ENCODE data around the gene SLC22A17.
A peak's percentile ranks its signal among the peaks of the same experiment; 100 is the strongest.

SLC22A17 gene

GRCh38 chr14:23381871-23382270, 29.2 kb upstream of the SLC22A17 start:
- H3K9ac ChIP-seq (ENCODE audit: low read length in 2 of 2), result no peak overlapping the region
- no peaks in the 10 kb centered on the region for H3K4me1 ChIP-seq (ENCODE audit: control insufficient read depth, insufficient read depth, low read length)
- H3K36me3 ChIP-seq (ENCODE audit: control insufficient read depth in 2 of 2, insufficient read depth in 2 of 2, low read length in 2 of 2), result no peaks in the 10 kb centered on the region
- H3K27ac ChIP-seq (ENCODE audit: low read length), result no peak overlapping the region
- H3K27me3 ChIP-seq (ENCODE audit: control insufficient read depth in 1 of 2, insufficient read depth in 2 of 2, low read length in 2 of 2), result peaks cover 2 to 3% of the 10 kb centered on the region in 2 donors
- no peaks in the 10 kb centered on the region for H3K9me3 ChIP-seq (ENCODE audit: control insufficient read depth in 2 of 2, low read length in 2 of 2)
- H3K4me3 ChIP-seq (ENCODE audit: low read length in 2 of 2), result no peak overlapping the region

- peaks cover 3% of the 10 kb centered on the region for H3K4me1 ChIP-seq (ENCODE audit: control insufficient read depth, insufficient read depth, low read length)
- no peak overlapping the region for H3K27ac ChIP-seq (ENCODE audit: low read length)
- H3K9me3 ChIP-seq (ENCODE audit: control insufficient read depth in 2 of 2, low read length in 2 of 2), result no peaks in the 10 kb centered on the region
- no peaks in the 10 kb centered on the region for H3K36me3 ChIP-seq (ENCODE audit: control insufficient read depth in 2 of 2, insufficient read depth in 2 of 2, low read length in 2 of 2)
- no peak overlapping the region for H3K4me3 ChIP-seq (ENCODE audit: low read length in 2 of 2)
- H3K27me3 ChIP-seq (ENCODE audit: control insufficient read depth in 1 of 2, insufficient read depth in 2 of 2, low read length in 2 of 2), result peaks cover 2 to 3% of the 10 kb centered on the region in 2 donors
- no peak overlapping the region for H3K9ac ChIP-seq (ENCODE audit: low read length in 2 of 2)
Observed at GRCh38 chr14:23380976-23381375, 28.3 kb upstream of the SLC22A17 start.

GRCh38 chr14:23380197-23380914, 27.7 kb upstream of the SLC22A17 start:
- no peak overlapping the region for H3K4me3 ChIP-seq (ENCODE audit: low read length in 2 of 2)
- H3K4me1 ChIP-seq (ENCODE audit: control insufficient read depth, insufficient read depth, low read length), result peaks cover 3% of the 10 kb centered on the region
- H3K36me3 ChIP-seq (ENCODE audit: control insufficient read depth in 2 of 2, insufficient read depth in 2 of 2, low read length in 2 of 2), result no peaks in the 10 kb centered on the region
- peaks cover 2 to 3% of the 10 kb centered on the region in 2 donors for H3K27me3 ChIP-seq (ENCODE audit: control insufficient read depth in 1 of 2, insufficient read depth in 2 of 2, low read length in 2 of 2)
- H3K27ac ChIP-seq (ENCODE audit: low read length), result no peak overlapping the region
- H3K9me3 ChIP-seq (ENCODE audit: control insufficient read depth in 2 of 2, low read length in 2 of 2), result no peaks in the 10 kb centered on the region
- H3K9ac ChIP-seq (ENCODE audit: low read length in 2 of 2), result no peak overlapping the region

- Histone ChIP-seq H3K27ac (ENCODE audit: low read length) (no peak overlapping the region), H3K9me3 (ENCODE audit: control insufficient read depth in 2 of 2, low read length in 2 of 2) (no peaks in the 10 kb centered on the region), H3K4me1 (ENCODE audit: control insufficient read depth, insufficient read depth, low read length) (peaks cover 3% of the 10 kb centered on the region), H3K27me3 (ENCODE audit: control insufficient read depth in 1 of 2, insufficient read depth in 2 of 2, low read length in 2 of 2) (peaks cover 2 to 3% of the 10 kb centered on the region in 2 donors), H3K36me3 (ENCODE audit: control insufficient read depth in 2 of 2, insufficient read depth in 2 of 2, low read length in 2 of 2) (no peaks in the 10 kb centered on the region), H3K4me3 (ENCODE audit: low read length in 2 of 2) (no peak overlapping the region), H3K9ac (ENCODE audit: low read length in 2 of 2) (no peak overlapping the region)
Observed at GRCh38 chr14:23379366-23380196, 26.9 kb upstream of the SLC22A17 start.

- Histone ChIP-seq H3K27ac (ENCODE audit: low read length) (no peak overlapping the region), H3K27me3 (ENCODE audit: control insufficient read depth in 1 of 2, insufficient read depth in 2 of 2, low read length in 2 of 2) (peaks cover 2 to 3% of the 10 kb centered on the region in 2 donors), H3K4me1 (ENCODE audit: control insufficient read depth, insufficient read depth, low read length) (peaks cover 3% of the 10 kb centered on the region), H3K9me3 (ENCODE audit: control insufficient read depth in 2 of 2, low read length in 2 of 2) (no peaks in the 10 kb centered on the region), H3K36me3 (ENCODE audit: control insufficient read depth in 2 of 2, insufficient read depth in 2 of 2, low read length in 2 of 2) (no peaks in the 10 kb centered on the region), H3K4me3 (ENCODE audit: low read length in 2 of 2) (no peak overlapping the region), H3K9ac (ENCODE audit: low read length in 2 of 2) (no peak overlapping the region)
Observed at GRCh38 chr14:23378612-23379220, 26.0 kb upstream of the SLC22A17 start.

- Histone ChIP-seq H3K36me3 (ENCODE audit: control insufficient read depth in 2 of 2, insufficient read depth in 2 of 2, low read length in 2 of 2) (no peaks in the 10 kb centered on the region), H3K9ac (ENCODE audit: low read length in 2 of 2) (peak overlapping the region; percentile 5 to 22), H3K9me3 (ENCODE audit: control insufficient read depth in 2 of 2, low read length in 2 of 2) (no peaks in the 10 kb centered on the region), H3K4me1 (ENCODE audit: control insufficient read depth, insufficient read depth, low read length) (peaks cover 3% of the 10 kb centered on the region), H3K27me3 (ENCODE audit: control insufficient read depth in 1 of 2, insufficient read depth in 2 of 2, low read length in 2 of 2) (peaks cover 2 to 3% of the 10 kb centered on the region in 2 donors), H3K27ac (ENCODE audit: low read length) (no peak overlapping the region), H3K4me3 (ENCODE audit: low read length in 2 of 2) (no peak overlapping the region)
Observed at GRCh38 chr14:23377573-23378563, 25.2 kb upstream of the SLC22A17 start.

- Histone ChIP-seq H3K4me3 (ENCODE audit: low read length in 2 of 2) (peak overlapping the region in 1 of 2 donors; percentile 62), H3K9me3 (ENCODE audit: control insufficient read depth in 2 of 2, low read length in 2 of 2) (no peaks in the 10 kb centered on the region), H3K4me1 (ENCODE audit: control insufficient read depth, insufficient read depth, low read length) (peaks cover 3% of the 10 kb centered on the region), H3K36me3 (ENCODE audit: control insufficient read depth in 2 of 2, insufficient read depth in 2 of 2, low read length in 2 of 2) (no peaks in the 10 kb centered on the region), H3K9ac (ENCODE audit: low read length in 2 of 2) (peak overlapping the region; percentile 5 to 28), H3K27ac (ENCODE audit: low read length) (no peak overlapping the region), H3K27me3 (ENCODE audit: control insufficient read depth in 1 of 2, insufficient read depth in 2 of 2, low read length in 2 of 2) (peaks cover 2 to 3% of the 10 kb centered on the region in 2 donors)
Observed at GRCh38 chr14:23377198-23377550, 24.5 kb upstream of the SLC22A17 start.

- Histone ChIP-seq H3K9ac (ENCODE audit: low read length in 2 of 2) (peak within 1 kb of the TSS; percentile 28 to 47), H3K27me3 (ENCODE audit: control insufficient read depth in 1 of 2, insufficient read depth in 2 of 2, low read length in 2 of 2) (peaks cover 2 to 3% of the 10 kb centered on the region in 2 donors), H3K27ac (ENCODE audit: low read length) (peak within 1 kb of the TSS; percentile 46), H3K4me3 (ENCODE audit: low read length in 2 of 2) (peak within 1 kb of the TSS in 1 of 2 donors; percentile 62), H3K4me1 (ENCODE audit: control insufficient read depth, insufficient read depth, low read length) (peaks cover 3% of the 10 kb centered on the region), H3K9me3 (ENCODE audit: control insufficient read depth in 2 of 2, low read length in 2 of 2) (no peaks in the 10 kb centered on the region), H3K36me3 (ENCODE audit: control insufficient read depth in 2 of 2, insufficient read depth in 2 of 2, low read length in 2 of 2) (no peaks in the 10 kb centered on the region)
Observed at GRCh38 chr14:23376482-23377197, 24.0 kb upstream of the SLC22A17 start, which contains the start of gene CMTM5. Gene CMTM5, plus strand, starts transcription at chr14:23377046. Its CDS starts 206 bp downstream, at chr14:23377252.

GRCh38 chr14:23375527-23376251, 23.0 kb upstream of the SLC22A17 start:
- Histone ChIP-seq H3K36me3 (ENCODE audit: control insufficient read depth in 2 of 2, insufficient read depth in 2 of 2, low read length in 2 of 2) (no peaks in the 10 kb centered on the region), H3K9me3 (ENCODE audit: control insufficient read depth in 2 of 2, low read length in 2 of 2) (no peaks in the 10 kb centered on the region), H3K4me3 (ENCODE audit: low read length in 2 of 2) (no peak overlapping the region), H3K27ac (ENCODE audit: low read length) (no peak overlapping the region), H3K27me3 (ENCODE audit: control insufficient read depth in 1 of 2, insufficient read depth in 2 of 2, low read length in 2 of 2) (peaks cover 3% of the 10 kb centered on the region in 2 donors), H3K4me1 (ENCODE audit: control insufficient read depth, insufficient read depth, low read length) (peaks cover 3% of the 10 kb centered on the region), H3K9ac (ENCODE audit: low read length in 2 of 2) (no peak overlapping the region)

All from stomach smooth muscle (tissue), 2 donors.